Spleen (tissue), 7 donors: ENCODE data around the gene HDAC3.

Source experiments
- POLR2A ChIP-seq, 3 donors: fragments of 450-650 bp; IDR thresholded peaks; one replicate each; pipeline ENCODE4 v1.5.1; 2017; ENCODE audit warnings: antibody characterized with exemption in 3 of 3, mild to moderate bottlenecking in 1 of 3
- POLR2AphosphoS5 ChIP-seq, 3 donors: sonication (generic); formaldehyde crosslinking; IDR thresholded peaks; one replicate each; pipeline ENCODE4 v1.5.1; 2017; ENCODE audit warnings: antibody characterized with exemption in 3 of 3
- TF ChIP-seq, protein P1 (sequence below), 11 experiments: fragments of 200-600 bp in 7 of 11; fragments of 450-650 bp in 4 of 11; sonication (generic) in 4 of 11; IDR thresholded peaks in 8 of 11; conservative IDR thresholded peaks in 3 of 11; 1 replicate in 7 of 11; 2 replicates in 4 of 11; pipeline versions ENCODE4 v1.4.0 to v1.8.0; 2016 to 2021; ENCODE audit warnings: antibody characterized with exemption in 11 of 11, inconsistent platforms in 4 of 11, mild to moderate bottlenecking in 1 of 11
- donor health status: DM: no; HTN: no; CAD: no; lungs with moderate emphysema.
- donor health status: DM: no; HTN: no; CAD: no.
- donor health status: DM: no; HTN: no; CAD: no.

DNA sequence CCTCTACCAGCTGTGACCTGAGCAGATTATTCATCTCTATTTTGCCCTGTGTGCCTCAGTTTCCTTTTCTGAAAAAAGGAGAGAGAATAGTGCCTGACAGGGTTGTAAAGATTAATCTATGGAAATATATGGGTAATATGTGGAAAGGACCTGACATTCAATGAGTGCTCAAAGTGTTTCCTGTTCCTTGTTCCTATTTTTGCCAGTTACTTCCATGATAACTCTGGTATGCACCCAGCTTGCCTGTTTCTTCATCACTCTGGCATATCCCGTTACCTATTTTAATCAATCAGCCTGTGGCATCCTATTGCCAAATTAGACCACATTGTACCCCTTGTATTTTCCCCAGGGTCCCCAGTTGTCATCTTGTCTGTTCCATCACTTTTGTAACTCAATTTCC, 48.9 kb upstream of the HDAC3 start:
- TF ChIP-seq POLR2A (IDR thresholded peaks at IDR 0.05) (no peak), POLR2AphosphoS5 (IDR thresholded peaks at IDR 0.05) (no peak)
- TF ChIP-seq, protein P1, sequence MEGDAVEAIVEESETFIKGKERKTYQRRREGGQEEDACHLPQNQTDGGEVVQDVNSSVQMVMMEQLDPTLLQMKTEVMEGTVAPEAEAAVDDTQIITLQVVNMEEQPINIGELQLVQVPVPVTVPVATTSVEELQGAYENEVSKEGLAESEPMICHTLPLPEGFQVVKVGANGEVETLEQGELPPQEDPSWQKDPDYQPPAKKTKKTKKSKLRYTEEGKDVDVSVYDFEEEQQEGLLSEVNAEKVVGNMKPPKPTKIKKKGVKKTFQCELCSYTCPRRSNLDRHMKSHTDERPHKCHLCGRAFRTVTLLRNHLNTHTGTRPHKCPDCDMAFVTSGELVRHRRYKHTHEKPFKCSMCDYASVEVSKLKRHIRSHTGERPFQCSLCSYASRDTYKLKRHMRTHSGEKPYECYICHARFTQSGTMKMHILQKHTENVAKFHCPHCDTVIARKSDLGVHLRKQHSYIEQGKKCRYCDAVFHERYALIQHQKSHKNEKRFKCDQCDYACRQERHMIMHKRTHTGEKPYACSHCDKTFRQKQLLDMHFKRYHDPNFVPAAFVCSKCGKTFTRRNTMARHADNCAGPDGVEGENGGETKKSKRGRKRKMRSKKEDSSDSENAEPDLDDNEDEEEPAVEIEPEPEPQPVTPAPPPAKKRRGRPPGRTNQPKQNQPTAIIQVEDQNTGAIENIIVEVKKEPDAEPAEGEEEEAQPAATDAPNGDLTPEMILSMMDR (IDR thresholded peaks at IDR 0.05 in 8 of 11, conservative IDR thresholded peaks at IDR 0.05 in 3 of 11): no peak
